ENCODE measurements around the gene MTPN.

The MTPN gene

GRCh38 chr7:135889823-135890222, 87.3 kb downstream of the MTPN start:
- DNase-seq (ENCODE audit: extremely low read depth in 1 of 2, low read depth in 1 of 2), result no peak

- DNase-seq (ENCODE audit: extremely low read depth in 1 of 2, low read depth in 1 of 2), result no peak
Measured at GRCh38 chr7:135888740-135889139, 88.4 kb downstream of the MTPN start.

GRCh38 chr7:135886345-135887132, 90.6 kb downstream of the MTPN start:
- DNase-seq (ENCODE audit: extremely low read depth in 1 of 2, low read depth in 1 of 2), result no peak

DNA sequence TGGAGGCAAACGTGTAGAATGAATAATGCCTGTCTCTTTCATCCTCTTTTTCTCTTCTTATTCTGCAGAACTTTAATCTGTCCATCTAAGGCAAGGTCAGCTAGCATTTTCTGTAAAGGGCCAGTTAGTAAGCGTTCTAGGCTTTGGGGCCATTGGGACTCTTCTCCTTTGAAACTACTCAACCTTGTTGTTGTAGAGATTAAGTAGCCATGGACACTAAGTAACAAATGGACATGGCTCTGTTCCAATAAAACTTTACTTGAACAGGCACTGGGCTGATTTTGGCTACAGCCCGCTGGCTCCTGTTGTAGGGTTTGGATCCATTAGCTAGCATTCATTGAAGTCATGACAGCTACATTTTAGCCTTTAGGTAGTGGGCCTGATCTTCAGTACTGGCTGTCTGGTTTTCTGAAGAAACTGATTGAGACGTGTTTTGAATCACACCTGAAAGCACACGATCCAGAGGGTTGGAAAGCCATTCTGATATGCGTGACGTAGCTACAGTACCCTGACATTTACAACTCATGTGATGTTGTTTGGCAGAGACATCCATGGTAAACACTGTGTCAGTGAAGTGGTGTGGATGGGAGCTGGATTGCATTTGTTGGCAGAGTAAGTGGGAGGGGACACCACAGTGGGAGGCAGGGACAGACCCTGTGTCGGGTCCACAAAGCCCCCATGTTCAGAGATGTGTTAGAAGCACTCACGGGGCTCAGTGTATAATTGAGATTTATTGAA, 92.5 kb downstream of the MTPN start:
- DNase-seq (ENCODE audit: extremely low read depth in 1 of 2, low read depth in 1 of 2), result no peak

DNA sequence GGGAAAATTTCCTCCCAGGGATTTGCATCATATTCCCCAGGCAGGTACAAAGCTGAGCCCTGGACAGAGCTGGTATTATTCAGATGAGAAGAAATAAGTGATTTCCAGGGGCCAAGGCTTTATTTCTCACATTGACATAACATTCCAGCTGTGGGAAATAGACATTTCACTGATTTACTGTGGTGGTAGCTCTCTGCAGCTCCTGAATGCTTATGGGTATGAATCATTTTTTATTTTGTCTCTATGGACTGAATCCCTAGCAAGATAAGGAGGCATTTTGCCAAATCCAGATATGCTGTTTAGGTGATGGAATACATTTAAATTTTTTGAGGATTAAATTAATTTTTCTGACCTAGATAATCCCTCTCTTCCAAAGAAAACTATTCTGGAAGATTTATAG, 97.9 kb downstream of the MTPN start:
- no peak for DNase-seq (ENCODE audit: extremely low read depth in 1 of 2, low read depth in 1 of 2)

DNA sequence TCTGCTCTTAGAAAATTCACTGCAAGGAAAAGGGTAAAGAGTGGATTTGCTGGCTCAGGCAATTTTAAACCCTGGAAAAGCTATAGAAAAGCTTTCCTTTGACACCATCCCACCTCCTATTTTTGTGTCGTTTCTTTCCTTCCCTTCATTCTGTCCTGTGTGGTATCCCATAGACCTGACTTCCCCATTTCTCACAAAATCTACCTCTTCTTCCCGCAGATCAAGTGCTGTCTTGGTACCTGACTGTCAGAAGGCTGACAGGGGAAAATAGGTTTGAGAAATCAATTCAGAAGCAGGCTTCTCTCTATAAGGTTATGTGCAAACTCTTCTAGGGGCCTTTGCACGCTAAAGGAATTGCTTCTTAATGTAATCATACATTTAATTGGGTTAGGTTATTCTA, 98.9 kb downstream of the MTPN start:
- DNase-seq (ENCODE audit: extremely low read depth in 1 of 2, low read depth in 1 of 2), result no peak

DNA sequence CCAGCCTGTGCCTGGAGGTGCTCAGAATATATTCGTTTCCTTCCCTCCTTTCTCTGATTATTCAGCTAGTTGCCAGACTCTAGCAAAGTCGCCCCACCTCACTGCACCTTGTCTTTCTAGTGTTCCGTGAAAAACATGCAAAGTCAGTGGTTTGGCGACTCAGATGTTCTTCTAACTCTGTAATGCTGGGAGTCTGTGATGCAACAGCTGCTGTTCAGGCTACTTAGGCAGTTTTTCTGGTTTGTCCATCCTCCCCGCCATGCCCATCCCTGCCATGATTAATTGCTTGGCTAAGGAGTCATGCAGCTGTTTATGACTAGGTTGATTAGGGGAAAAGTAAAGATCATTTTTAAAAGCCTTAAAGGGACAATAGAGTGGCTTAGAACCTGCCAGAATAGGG, 99.4 kb downstream of the MTPN start:
- DNase-seq (ENCODE audit: extremely low read depth in 1 of 2, low read depth in 1 of 2), result no peak
